Measurements from ENCODE around the gene RB1. TPM values are rescaled to one million over a fixed set of nuclear protein-coding genes. Genes with fewer than 3 reads are reported as not detected.

Gene RB1
- total and polyA plus RNA-seq, 2 donors from 2014 or later, result 12.3 to 46.5 TPM

DNA sequence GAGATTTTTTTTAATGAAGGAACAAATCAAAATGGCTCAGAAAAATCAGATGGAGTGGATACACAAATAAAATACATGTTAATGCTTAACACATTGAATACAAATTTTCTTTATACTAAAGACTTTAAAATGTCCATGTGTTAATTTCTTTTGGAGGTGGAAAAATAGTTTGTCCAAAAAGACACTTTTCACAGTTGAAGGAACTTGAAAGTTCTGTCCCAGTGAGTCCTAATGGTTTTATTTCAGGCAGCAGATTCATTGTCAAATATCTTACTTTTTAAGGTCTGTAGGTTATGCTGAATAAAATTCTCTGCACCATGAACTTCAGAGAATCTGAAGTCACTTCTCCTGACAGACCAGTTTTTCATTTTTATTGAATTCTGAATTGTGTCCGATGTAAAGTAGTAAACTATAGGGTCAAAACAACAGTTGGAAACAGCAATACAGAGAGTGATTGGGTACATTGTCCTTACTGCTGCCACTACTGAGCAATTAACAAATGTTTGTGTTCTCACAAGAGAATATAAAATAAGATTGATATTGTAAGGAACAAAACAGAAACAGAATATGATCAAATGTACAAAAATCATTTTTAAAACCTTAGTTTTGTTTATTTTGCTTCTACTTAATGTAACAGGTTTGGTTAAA is 107.7 kb downstream of the RB1 start:
- intact Hi-C loops (cut with DNase I), result no loop called here
- TF ChIP-seq, protein P1, sequence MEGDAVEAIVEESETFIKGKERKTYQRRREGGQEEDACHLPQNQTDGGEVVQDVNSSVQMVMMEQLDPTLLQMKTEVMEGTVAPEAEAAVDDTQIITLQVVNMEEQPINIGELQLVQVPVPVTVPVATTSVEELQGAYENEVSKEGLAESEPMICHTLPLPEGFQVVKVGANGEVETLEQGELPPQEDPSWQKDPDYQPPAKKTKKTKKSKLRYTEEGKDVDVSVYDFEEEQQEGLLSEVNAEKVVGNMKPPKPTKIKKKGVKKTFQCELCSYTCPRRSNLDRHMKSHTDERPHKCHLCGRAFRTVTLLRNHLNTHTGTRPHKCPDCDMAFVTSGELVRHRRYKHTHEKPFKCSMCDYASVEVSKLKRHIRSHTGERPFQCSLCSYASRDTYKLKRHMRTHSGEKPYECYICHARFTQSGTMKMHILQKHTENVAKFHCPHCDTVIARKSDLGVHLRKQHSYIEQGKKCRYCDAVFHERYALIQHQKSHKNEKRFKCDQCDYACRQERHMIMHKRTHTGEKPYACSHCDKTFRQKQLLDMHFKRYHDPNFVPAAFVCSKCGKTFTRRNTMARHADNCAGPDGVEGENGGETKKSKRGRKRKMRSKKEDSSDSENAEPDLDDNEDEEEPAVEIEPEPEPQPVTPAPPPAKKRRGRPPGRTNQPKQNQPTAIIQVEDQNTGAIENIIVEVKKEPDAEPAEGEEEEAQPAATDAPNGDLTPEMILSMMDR (IDR thresholded peaks at IDR 0.05; ENCODE audit: borderline replicate concordance, extremely low read depth, insufficient read depth), result no peak
- peak overlapping the region; percentile 74 to 83 for H3K27ac ChIP-seq (ENCODE audit: low read depth in 2 of 2, low read length in 2 of 2)
- DNase-seq, result peak in 2 of 5 donors; percentile 61 to 80
- FAIRE-seq, result no peak
- no peaks in the 10 kb centered on the region for H3K36me3 ChIP-seq (ENCODE audit: control insufficient read depth in 2 of 3, insufficient read depth in 3 of 3, low read length in 3 of 3)
- no peaks in the 10 kb centered on the region for H3K9me3 ChIP-seq (ENCODE audit: control insufficient read depth in 2 of 3, insufficient read depth in 1 of 3, low read length in 3 of 3)
- peak overlapping the region; percentile 74 to 89 (median 78) for H3K9ac ChIP-seq (ENCODE audit: low read length in 3 of 3)
- H3K4me3 ChIP-seq (ENCODE audit: low read length in 3 of 3), result peak overlapping the region; percentile 87 to 97 (median 89)
- peaks cover 3 to 8% (median 4%) of the 10 kb centered on the region in 3 donors for H3K4me1 ChIP-seq (ENCODE audit: control insufficient read depth in 2 of 3, insufficient read depth in 2 of 3, low read depth in 1 of 3, low read length in 3 of 3)
- H3K27me3 ChIP-seq (ENCODE audit: control insufficient read depth, insufficient read depth, low read length), result no peaks in the 10 kb centered on the region

DNA sequence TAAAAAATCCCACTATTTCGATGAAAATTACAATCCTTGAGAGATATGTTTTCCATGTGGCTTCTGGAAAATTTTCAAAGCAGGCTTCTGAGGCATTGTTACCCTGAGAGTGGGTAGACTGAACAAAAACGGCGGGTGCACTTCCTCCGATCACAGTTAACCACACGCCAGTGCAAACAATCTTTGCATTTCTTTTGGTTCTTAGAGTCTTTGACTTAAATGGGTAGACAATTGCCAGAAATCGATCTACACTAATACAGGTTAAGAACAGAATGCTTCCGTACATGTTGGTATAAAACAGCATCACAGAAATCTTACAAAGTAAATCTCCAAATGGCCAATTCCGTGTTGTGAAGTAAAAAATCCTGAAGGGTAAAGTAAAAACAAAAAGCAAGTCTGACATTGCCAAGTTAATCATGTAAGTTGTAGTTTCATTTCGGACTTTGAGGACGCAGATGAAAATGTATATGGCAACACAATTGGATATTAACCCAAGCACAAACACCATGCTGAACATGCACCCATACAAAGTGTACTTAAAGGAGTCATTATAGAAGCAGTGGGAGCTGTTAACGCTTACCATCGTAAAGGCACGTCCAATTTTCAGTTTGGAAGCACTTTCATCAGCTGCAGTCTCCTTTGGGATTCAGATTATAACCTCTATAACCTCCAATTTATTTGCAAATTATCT is 108.4 kb downstream of the RB1 start:
- peak overlapping the region; percentile 87 to 97 (median 89) for H3K4me3 ChIP-seq (ENCODE audit: low read length in 3 of 3)
- FAIRE-seq, result no peak

DNA sequence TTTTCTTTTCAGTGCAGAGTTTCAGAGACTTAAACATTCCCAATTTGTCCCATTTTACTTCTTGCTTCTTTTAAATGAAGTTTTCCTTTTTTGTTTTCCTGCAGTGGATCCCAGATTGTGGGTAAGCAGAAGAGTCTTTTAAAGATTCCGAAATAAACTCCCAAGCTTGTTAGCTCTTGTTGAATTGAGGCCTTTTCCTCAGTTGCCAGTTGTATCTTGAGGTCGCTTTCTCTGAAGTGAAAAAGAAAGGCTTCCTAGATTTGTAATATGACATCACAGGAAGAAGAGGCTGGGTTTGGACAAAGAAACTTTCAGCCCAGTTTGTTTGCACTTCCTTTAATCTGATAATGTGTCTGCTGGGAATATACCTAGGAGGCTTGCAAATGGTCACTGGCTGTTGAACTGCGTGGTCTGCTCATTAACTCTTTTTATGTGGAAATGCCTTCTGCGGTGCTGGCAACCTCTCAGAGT is 109.4 kb downstream of the RB1 start, which contains the start of gene LPAR6:
LPAR6 (minus strand) TSS at position 233 of the 471 bp plus-strand sequence. CDS start 690 bp downstream, outside the sequence.
- Histone ChIP-seq H3K9ac (ENCODE audit: low read length in 3 of 3) (peak within 1 kb of the TSS; percentile 78 to 89 (median 82)), H3K9me3 (ENCODE audit: control insufficient read depth in 2 of 3, insufficient read depth in 1 of 3, low read length in 3 of 3) (no peaks in the 10 kb centered on the region), H3K27me3 (ENCODE audit: control insufficient read depth, insufficient read depth, low read length) (no peaks in the 10 kb centered on the region), H3K27ac (ENCODE audit: low read depth in 2 of 2, low read length in 2 of 2) (peak within 1 kb of the TSS; percentile 74 to 83), H3K4me3 (ENCODE audit: low read length in 3 of 3) (peak within 1 kb of the TSS; percentile 87 to 97 (median 89)), H3K36me3 (ENCODE audit: control insufficient read depth in 2 of 3, insufficient read depth in 3 of 3, low read length in 3 of 3) (no peaks in the 10 kb centered on the region), H3K4me1 (ENCODE audit: control insufficient read depth in 2 of 3, insufficient read depth in 2 of 3, low read depth in 1 of 3, low read length in 3 of 3) (peaks cover 0 to 3% (median 0%) of the 10 kb centered on the region in 3 donors)
- TF ChIP-seq, protein P1 (IDR thresholded peaks at IDR 0.05; ENCODE audit: borderline replicate concordance, extremely low read depth, insufficient read depth), result no peak
- intact Hi-C loops (cut with DNase I), result no loop called here
- FAIRE-seq, result peak; percentile 83
- peak in 3 of 5 donors; percentile 32 to 89 (median 81) for DNase-seq

More for the DNA sequence above, 108.4 kb downstream of the RB1 start:
- Histone ChIP-seq H3K36me3 (ENCODE audit: control insufficient read depth in 2 of 3, insufficient read depth in 3 of 3, low read length in 3 of 3) (no peaks in the 10 kb centered on the region), H3K4me1 (ENCODE audit: control insufficient read depth in 2 of 3, insufficient read depth in 2 of 3, low read depth in 1 of 3, low read length in 3 of 3) (peaks cover 0 to 8% (median 3%) of the 10 kb centered on the region in 3 donors), H3K27ac (ENCODE audit: low read depth in 2 of 2, low read length in 2 of 2) (peak overlapping the region; percentile 74 to 83), H3K9me3 (ENCODE audit: control insufficient read depth in 2 of 3, insufficient read depth in 1 of 3, low read length in 3 of 3) (no peaks in the 10 kb centered on the region), H3K27me3 (ENCODE audit: control insufficient read depth, insufficient read depth, low read length) (no peaks in the 10 kb centered on the region), H3K9ac (ENCODE audit: low read length in 3 of 3) (peak overlapping the region; percentile 78 to 89 (median 82))
- intact Hi-C loops (cut with DNase I), result no loop called here
- peak in 3 of 5 donors; percentile 10 to 75 (median 62) for DNase-seq
- TF ChIP-seq, protein P1 (IDR thresholded peaks at IDR 0.05; ENCODE audit: borderline replicate concordance, extremely low read depth, insufficient read depth), result no peak

Data from kidney (tissue), 14 donors.